MM.1S (cell line): ENCODE results near the gene CFAP46.
"Not testable (repeated sequence)": the region's sequence is repeated elsewhere in the genome, so short reads cannot be mapped to it uniquely, and the experiment has no call there.

ENCODE experiments used
- DNase-seq: peaks from one replicate; pipeline ENCODE4 v3.0.0-alpha.2; 2015
- H2AFZ ChIP-seq: fragments of 300-600 bp; sonication (generic); 2 replicates; pipeline ENCODE4 v1.6.0; 2016; ENCODE audit warnings: antibody characterized with exemption, low read length
- H3F3A ChIP-seq: fragments of 300-600 bp; sonication (generic); 2 replicates; pipeline ENCODE4 v1.6.1; 2016; ENCODE audit warnings: mild to moderate bottlenecking, antibody characterized with exemption, low read length, moderate library complexity, mixed read lengths; ENCODE audit not compliant: insufficient read depth
- H3K27ac ChIP-seq: fragments of 300-600 bp; sonication (generic); 2 replicates; pipeline ENCODE4 v1.5.1; 2016; ENCODE audit warnings: mild to moderate bottlenecking, low read length
- H3K27me3 ChIP-seq: fragments of 300-600 bp; sonication (generic); replicated peaks from 2 replicates; pipeline ENCODE4 v1.6.0; 2016; ENCODE audit warnings: low read length; ENCODE audit not compliant: insufficient read depth
- H3K36me3 ChIP-seq: fragments of 300-600 bp; sonication (generic); replicated peaks from 2 replicates; pipeline ENCODE4 v1.6.1; 2016; ENCODE audit warnings: mild to moderate bottlenecking, low read length, mixed read lengths; ENCODE audit not compliant: insufficient read depth
- H3K4me1 ChIP-seq: fragments of 300-600 bp; sonication (generic); 2 replicates; pipeline ENCODE4 v1.6.1; 2016; ENCODE audit warnings: low read length, mixed read lengths
- H3K4me2 ChIP-seq: fragments of 300-600 bp; sonication (generic); 2 replicates; pipeline ENCODE4 v1.6.0; 2016; ENCODE audit warnings: low read depth, low read length
- H3K4me3 ChIP-seq: fragments of 300-600 bp; sonication (generic); 2 replicates; pipeline ENCODE4 v1.5.1; 2016; ENCODE audit warnings: low read length, mixed read lengths
- H3K79me2 ChIP-seq: fragments of 300-600 bp; sonication (generic); 2 replicates; pipeline ENCODE4 v1.6.1; 2016; ENCODE audit warnings: mixed run types, low read length, mixed read lengths
- H3K9ac ChIP-seq: fragments of 300-600 bp; sonication (generic); 2 replicates; pipeline ENCODE4 v1.6.1; 2016; ENCODE audit warnings: low read length, mixed read lengths
- H3K9me2 ChIP-seq: fragments of 300-600 bp; sonication (generic); replicated peaks from 2 replicates; pipeline ENCODE4 v1.6.1; 2016; ENCODE audit warnings: mild to moderate bottlenecking, low read length, mixed read lengths; ENCODE audit not compliant: insufficient read depth
- H3K9me3 ChIP-seq: fragments of 300-600 bp; sonication (generic); replicated peaks from 2 replicates; pipeline ENCODE4 v1.6.1; 2016; ENCODE audit warnings: mild to moderate bottlenecking, low read length, mixed read lengths; ENCODE audit not compliant: insufficient read depth
- H4K20me1 ChIP-seq: fragments of 300-600 bp; sonication (generic); 2 replicates; pipeline ENCODE4 v1.6.1; 2016; ENCODE audit warnings: mild to moderate bottlenecking, low read length, moderate library complexity, mixed read lengths; ENCODE audit not compliant: insufficient read depth
- EZH2 ChIP-seq: fragments of 300-600 bp; sonication (generic); optimal IDR thresholded peaks from 2 replicates; pipeline ENCODE3; 2017; ENCODE audit warnings: low read depth, mild to moderate bottlenecking, antibody characterized with exemption, low read length, mixed read lengths
- EZH2phosphoT487 ChIP-seq: fragments of 300-600 bp; sonication (generic); IDR thresholded peaks from 2 replicates; pipeline ENCODE4 v1.6.1; 2018; ENCODE audit warnings: antibody characterized with exemption, low read length
- TF ChIP-seq, protein P1 (sequence below): fragments of 300-600 bp; sonication (generic); IDR thresholded peaks from 2 replicates; pipeline ENCODE4 v1.5.1; 2016; ENCODE audit warnings: antibody characterized with exemption, low read length, mixed read lengths

Gene CFAP46

GRCh38 chr10:132776186-132776585, 166.2 kb downstream of the CFAP46 start:
- Histone ChIP-seq H3K27me3 (no peaks in the 10 kb centered on the region), H3K9me2 (no peaks in the 10 kb centered on the region), H3K36me3 (no peaks in the 10 kb centered on the region), H3K4me1 (no peaks in the 10 kb centered on the region), H3F3A (no peaks in the 10 kb centered on the region), H3K27ac (no peak overlapping the region), H4K20me1 (no peaks in the 10 kb centered on the region), H3K9ac (no peak overlapping the region), H3K4me2 (no peak overlapping the region), H3K4me3 (no peak overlapping the region), H3K9me3 (no peaks in the 10 kb centered on the region), H3K79me2 (no peaks in the 10 kb centered on the region), H2AFZ (no peak overlapping the region)
- TF ChIP-seq EZH2phosphoT487 (no peak), EZH2 (no peak)
- TF ChIP-seq, protein P1, sequence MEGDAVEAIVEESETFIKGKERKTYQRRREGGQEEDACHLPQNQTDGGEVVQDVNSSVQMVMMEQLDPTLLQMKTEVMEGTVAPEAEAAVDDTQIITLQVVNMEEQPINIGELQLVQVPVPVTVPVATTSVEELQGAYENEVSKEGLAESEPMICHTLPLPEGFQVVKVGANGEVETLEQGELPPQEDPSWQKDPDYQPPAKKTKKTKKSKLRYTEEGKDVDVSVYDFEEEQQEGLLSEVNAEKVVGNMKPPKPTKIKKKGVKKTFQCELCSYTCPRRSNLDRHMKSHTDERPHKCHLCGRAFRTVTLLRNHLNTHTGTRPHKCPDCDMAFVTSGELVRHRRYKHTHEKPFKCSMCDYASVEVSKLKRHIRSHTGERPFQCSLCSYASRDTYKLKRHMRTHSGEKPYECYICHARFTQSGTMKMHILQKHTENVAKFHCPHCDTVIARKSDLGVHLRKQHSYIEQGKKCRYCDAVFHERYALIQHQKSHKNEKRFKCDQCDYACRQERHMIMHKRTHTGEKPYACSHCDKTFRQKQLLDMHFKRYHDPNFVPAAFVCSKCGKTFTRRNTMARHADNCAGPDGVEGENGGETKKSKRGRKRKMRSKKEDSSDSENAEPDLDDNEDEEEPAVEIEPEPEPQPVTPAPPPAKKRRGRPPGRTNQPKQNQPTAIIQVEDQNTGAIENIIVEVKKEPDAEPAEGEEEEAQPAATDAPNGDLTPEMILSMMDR: no peak
- DNase-seq: no peak

DNA sequence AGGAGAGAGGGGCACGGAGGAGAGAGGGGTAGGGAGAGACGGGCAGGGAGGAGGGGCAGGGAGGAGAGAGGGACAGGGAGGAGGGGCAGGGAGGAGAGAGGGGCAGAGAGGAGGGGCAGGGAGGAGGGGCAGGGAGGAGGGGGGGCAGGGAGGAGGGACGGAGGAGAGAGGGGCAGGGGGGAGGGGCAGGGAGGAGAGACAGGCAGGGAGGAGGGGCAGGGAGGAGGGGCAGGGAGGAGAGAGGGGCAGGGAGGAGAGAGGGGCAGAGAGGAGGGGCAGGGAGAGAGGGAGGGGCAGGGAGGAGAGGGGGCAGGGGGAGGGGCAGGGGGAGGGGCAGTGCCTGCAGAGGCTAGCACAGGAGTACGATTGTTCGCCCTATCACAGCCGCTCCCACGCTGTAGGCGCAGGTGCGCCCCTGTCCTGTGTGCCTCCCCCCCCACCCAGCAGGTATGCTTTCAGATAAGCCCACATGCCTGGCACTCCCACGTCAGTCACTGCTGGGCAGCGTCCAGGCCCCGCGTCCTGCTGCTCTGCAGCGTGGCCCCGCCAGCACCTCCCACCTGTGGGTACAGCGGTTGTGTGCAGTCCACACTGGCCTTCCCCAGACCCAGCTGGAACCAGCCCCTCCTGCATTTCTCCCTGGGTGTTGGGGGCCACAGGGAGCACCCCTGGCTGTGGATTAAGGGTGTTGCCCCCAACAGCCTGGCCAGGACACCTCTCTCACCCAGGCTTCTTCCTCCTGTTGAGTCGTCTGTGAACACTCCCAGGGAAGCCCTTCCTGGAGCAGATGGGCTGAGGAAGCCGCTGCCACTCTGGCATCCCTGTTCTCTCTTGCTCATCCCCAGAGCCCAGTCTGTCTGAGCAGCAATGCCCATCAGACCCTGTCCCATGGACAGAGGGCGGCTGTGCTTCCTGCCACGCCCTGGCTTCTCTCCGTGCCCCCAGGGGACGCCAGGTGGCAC, 167.2 kb downstream of the CFAP46 start:
- Histone ChIP-seq H4K20me1 (no peaks in the 10 kb centered on the region), H2AFZ (no peak overlapping the region), H3K9me2 (no peaks in the 10 kb centered on the region), H3K9me3 (no peaks in the 10 kb centered on the region), H3K27me3 (no peaks in the 10 kb centered on the region), H3K79me2 (no peaks in the 10 kb centered on the region), H3K36me3 (no peaks in the 10 kb centered on the region), H3K27ac (no peak overlapping the region), H3K4me3 (no peak overlapping the region), H3K9ac (no peak overlapping the region), H3F3A (no peaks in the 10 kb centered on the region), H3K4me2 (no peak overlapping the region), H3K4me1 (no peaks in the 10 kb centered on the region)
- no peak for DNase-seq
- TF ChIP-seq, protein P1: no peak
- TF ChIP-seq EZH2phosphoT487 (no peak), EZH2 (no peak)

- H3K9ac ChIP-seq: no peak overlapping the region
- H3K4me3 ChIP-seq: no peak overlapping the region
- no peak overlapping the region for H3K27ac ChIP-seq
- H3F3A ChIP-seq: no peaks in the 10 kb centered on the region
- DNase-seq: no peak
- no peaks in the 10 kb centered on the region for H4K20me1 ChIP-seq
- H2AFZ ChIP-seq: no peak overlapping the region
- TF ChIP-seq, protein P1: no peak
- TF ChIP-seq EZH2phosphoT487 (no peak), EZH2 (no peak)
- no peaks in the 10 kb centered on the region for H3K36me3 ChIP-seq
- H3K79me2 ChIP-seq: no peaks in the 10 kb centered on the region
- no peaks in the 10 kb centered on the region for H3K27me3 ChIP-seq
- H3K4me2 ChIP-seq: no peak overlapping the region
- no peaks in the 10 kb centered on the region for H3K9me2 ChIP-seq
- no peaks in the 10 kb centered on the region for H3K4me1 ChIP-seq
- H3K9me3 ChIP-seq: no peaks in the 10 kb centered on the region
Observed at GRCh38 chr10:132774181-132774901, 168.0 kb downstream of the CFAP46 start.

- H3K27ac ChIP-seq, H3K79me2 ChIP-seq, H3K9me2 ChIP-seq, H3K4me2 ChIP-seq, H3K4me3 ChIP-seq, H3F3A ChIP-seq, H3K9me3 ChIP-seq, H3K4me1 ChIP-seq, DNase-seq, H3K27me3 ChIP-seq, H3K9ac ChIP-seq, H3K36me3 ChIP-seq, H2AFZ ChIP-seq, H4K20me1 ChIP-seq: not testable (repeated sequence)
Observed at GRCh38 chr10:132772816-132773215, 169.6 kb downstream of the CFAP46 start.
